Fibroblast of pulmonary artery (primary cell): Measurements from ENCODE around the gene TEAD1.

Experiments
- DNase-seq: peaks from one replicate; pipeline ENCODE4 v3.0.0-alpha.2; 2010; ENCODE audit warnings: low read depth
- H3K4me3 ChIP-seq: replicated peaks from 2 replicates; pipeline ENCODE4 v1.5.1; 2011; ENCODE audit warnings: low read depth, mild to moderate bottlenecking, control low read depth, low read length, moderate library complexity
- TF ChIP-seq, protein P1 (sequence below): IDR thresholded peaks from 2 replicates; pipeline ENCODE4 v1.5.1; 2011; ENCODE audit warnings: mild to moderate bottlenecking, control low read depth, low read length, inconsistent platforms; ENCODE audit errors: missing control alignments

Gene TEAD1

DNA sequence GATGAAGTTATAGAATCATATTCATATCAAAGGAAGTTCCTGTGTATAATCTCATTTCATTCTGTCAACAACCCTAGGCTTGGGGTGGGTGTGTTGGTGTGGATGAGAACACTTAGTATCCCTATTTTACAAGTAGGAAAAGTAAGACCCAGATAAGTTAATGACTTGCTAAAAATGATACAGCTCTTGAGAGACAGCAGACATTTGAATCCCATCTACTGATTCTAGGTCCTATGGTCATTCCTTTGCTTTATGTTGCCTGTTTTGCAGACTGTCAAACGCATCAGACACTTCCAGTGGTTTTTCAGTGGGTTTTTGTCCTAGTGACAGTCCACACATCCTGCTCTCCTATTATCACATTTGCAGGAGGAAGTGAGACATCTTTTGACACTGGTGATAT lies 153.1 kb downstream of the TEAD1 start:
- TF ChIP-seq, protein P1, sequence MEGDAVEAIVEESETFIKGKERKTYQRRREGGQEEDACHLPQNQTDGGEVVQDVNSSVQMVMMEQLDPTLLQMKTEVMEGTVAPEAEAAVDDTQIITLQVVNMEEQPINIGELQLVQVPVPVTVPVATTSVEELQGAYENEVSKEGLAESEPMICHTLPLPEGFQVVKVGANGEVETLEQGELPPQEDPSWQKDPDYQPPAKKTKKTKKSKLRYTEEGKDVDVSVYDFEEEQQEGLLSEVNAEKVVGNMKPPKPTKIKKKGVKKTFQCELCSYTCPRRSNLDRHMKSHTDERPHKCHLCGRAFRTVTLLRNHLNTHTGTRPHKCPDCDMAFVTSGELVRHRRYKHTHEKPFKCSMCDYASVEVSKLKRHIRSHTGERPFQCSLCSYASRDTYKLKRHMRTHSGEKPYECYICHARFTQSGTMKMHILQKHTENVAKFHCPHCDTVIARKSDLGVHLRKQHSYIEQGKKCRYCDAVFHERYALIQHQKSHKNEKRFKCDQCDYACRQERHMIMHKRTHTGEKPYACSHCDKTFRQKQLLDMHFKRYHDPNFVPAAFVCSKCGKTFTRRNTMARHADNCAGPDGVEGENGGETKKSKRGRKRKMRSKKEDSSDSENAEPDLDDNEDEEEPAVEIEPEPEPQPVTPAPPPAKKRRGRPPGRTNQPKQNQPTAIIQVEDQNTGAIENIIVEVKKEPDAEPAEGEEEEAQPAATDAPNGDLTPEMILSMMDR: no peak
- peak overlapping the region; percentile 56 for H3K4me3 ChIP-seq
- no peak for DNase-seq

DNA sequence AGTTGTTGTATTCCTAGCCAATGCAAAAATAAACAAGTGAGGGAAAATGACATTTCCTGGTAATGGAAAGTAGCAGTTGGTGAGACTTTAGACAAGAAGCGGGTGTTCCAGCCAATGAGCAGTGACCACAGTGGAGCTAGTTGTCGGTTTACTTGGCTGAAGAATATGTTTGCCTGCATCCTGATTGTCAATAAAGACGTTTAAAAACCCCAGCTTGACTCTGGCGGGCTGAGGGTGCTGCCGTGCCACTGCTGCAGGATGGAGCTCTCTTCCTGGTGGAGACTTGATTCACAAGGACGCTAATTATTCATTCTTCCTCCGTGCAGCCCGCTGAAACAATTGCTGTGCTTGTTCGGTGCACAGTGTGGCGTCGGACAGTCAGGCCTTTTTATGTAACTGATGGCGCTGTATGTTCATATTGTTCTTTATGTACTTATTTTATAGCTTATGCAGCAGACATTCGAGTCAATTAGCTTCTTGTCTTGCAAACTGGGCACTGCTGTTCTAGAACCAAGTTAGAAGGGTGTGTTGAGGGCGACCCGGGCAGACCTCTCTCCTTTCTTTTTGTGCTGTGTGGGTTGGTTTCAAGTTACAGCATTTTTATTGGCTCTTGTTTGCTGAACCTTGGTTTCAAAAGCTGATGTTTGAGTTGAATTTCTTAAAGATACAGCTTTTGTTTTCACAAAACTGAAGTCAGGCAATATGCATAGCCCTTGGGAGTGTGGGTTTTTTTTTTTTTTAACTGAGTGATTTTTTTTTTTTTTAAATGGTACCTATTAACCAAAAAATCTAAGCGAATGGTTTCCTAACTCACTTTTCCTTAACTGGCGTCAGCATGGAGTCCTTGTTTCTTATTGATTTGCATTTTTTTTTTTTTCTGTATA lies 153.9 kb downstream of the TEAD1 start:
- TF ChIP-seq, protein P1: no peak
- DNase-seq: peak; percentile 85
- H3K4me3 ChIP-seq: peak overlapping the region; percentile 56

DNA sequence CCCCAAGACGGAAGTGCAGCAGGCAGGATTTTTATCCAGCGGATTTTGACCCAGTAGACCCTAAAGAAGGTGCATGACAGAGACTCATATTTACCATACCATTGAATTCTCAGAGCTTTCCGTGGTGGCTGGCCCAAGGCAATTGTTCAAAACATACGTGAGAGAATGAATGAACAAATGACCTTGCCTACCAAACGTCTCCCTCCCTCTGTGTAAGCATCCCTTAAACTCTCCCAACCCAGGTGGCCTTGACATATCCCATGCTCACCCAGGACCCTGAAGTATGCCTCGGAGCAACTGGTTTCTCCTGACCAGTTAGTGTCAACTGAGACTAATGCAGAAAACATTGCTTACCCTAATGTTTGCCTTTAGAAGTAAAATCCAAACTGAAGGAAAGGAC lies 154.9 kb downstream of the TEAD1 start:
- DNase-seq: no peak
- no peak overlapping the region for H3K4me3 ChIP-seq
- TF ChIP-seq, protein P1: no peak

DNA sequence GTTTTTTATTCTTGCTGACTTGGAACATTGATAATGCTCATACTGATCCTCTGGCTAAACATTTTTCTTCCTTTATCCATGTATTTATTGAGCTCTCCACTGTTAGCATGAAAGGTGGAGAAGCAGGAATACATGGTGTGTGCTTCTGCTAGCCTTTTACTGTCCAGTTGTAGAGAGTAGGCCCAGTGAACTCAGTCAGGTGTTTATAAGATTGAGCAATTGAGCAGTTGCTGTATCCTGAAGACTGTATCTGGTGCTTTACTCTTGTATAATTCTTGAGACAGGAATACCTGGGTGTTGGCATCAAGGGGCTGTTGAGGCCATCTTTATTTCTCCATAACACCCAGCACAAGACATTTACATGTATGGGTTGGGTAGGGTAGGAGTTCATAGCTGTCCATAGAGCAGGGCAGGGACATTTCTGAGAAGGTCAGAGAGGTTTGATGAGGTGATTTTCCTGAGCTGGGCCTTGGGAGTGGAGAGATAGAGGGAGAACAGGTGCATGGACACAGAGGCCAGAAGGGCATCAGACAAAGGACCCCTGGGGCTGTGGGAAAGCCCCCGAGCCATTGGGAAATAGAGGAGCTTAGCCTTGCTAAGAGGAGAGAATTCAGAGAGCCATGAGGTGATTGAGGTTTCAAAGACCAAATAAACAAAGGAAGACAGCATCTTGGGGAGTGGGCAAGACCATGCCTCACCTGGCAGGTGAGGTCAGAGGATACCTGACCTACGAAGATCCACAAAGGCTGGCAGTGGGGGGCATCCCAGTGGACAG lies 155.5 kb downstream of the TEAD1 start:
- DNase-seq: no peak
- TF ChIP-seq, protein P1: no peak
- no peak overlapping the region for H3K4me3 ChIP-seq

DNA sequence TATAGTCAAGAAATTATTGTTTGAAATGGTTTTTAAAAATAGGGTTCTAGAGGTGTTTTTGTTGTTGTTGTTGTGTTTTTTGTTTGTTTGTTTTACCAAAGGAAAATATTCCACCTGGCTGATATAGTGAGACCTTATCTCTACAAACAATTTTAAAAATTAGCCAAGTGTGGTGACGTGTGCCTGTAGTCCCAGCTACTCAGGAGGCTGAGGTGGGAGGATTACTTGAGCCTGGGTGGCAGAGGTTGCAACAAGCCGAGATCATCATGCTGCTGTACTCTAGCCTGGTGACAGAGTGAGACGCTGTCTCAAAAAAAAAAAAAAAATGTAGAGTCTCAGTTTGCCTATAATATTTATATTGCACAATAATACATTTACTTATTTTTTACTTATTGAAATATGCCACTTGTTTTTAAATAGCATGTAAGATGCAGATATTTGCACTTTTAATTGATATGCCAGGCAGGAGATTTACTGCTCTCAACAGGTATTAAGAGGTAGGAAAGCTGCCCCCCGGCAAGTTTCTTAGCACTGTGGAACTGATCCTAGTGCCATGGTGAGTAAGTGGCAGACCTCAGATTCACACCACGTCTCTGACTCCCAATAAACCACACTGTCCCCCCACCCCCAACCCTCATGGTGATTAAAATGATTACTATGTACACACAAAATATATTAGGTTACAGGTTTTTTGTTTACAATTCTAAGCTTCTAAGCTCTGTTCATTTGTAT lies 157.4 kb downstream of the TEAD1 start:
- TF ChIP-seq, protein P1: no peak
- no peak overlapping the region for H3K4me3 ChIP-seq
- no peak for DNase-seq

DNA sequence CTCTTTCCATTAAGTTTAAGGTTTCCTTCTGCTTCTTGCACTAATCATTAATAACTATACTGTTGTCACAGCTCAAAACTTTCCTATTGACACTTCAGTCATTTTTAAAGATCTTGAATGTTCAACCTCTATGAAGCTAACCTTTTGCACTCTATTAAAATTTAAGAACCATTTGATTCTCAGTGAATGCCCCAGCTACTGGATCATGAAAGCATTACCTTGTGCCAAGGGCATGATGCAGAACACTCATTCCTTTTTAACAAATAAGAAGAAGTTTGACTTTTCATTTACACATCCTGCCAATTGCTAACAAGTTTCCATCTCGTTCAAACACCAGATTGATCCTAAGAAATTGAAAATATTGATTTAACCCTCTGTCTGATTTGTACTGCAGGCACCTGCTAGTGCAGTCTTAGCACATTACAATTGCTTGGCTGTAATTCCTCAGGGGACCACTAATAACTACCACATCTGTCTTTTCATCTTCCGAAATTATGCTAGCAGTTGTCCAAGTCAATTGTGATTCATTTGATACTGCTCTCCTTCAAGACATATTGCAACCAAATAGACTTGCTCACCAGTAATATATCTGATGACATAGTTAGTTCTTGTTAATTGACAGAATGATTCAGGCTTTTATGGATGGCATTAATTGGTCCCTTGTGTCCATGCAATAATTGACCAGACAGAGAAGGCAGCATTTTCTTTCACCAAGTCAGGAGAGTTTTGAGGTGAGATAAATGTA lies 158.4 kb downstream of the TEAD1 start:
- TF ChIP-seq, protein P1: no peak
- no peak for DNase-seq
- H3K4me3 ChIP-seq: no peak overlapping the region
